ENCODE measurements around the gene SOWAHB.

SOWAHB gene

DNA sequence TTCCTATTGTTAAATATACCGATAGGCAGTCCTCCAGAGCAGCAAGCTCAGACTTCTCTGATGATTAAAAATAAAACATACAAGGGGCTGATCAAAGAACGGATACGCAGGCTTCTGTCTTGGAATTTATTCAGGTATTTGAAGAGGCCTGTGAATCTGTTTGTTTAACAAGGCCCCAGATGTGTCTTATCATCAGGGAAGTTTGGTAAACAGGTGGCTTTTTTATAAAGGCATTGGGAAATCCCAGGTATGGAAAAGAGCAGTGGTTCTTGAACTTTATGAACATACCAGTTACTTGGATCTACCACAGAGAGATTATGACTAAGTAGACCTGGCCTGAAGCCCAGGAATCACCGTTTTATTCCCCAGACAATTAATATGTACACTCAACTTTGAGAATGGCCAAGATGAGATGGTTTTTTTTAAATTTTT is 47.9 kb downstream of the SOWAHB start:
- DNase-seq (ENCODE audit: low spot score) = no peak
